ENCODE measurements around the gene VGLL4. TPM values are rescaled to one million over a fixed set of nuclear protein-coding genes. Genes with fewer than 3 reads are reported as not detected.

VGLL4 gene
- total RNA-seq, 1 experiment from 2014 or later: 46.3 TPM

DNA sequence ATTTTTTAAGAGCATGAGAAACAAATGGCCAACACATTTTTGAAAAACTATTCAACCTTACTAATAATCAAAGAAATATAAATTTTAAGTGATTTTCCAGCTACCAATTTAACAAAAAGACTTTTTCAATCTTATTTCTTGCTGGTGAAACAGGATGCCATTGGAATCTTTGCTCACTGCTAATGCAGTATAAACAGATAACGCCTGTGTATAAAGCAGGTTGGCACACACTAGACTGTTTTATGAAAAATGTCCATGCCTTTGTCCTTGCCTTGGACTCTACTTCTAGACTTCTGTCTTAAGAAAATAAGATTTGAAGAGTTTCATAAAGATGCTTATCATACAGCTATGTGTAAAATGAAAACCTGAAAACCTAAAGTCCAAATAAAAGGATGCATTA lies 5.0 kb upstream of the VGLL4 start:
- H3K27me3 ChIP-seq (ENCODE audit: low read length): no peaks in the 10 kb centered on the region
- H3F3A ChIP-seq (ENCODE audit: low read length, unreplicated experiment): no peaks in the 10 kb centered on the region
- CTCF ChIA-PET: no interaction called here
- POLR2A ChIA-PET (ENCODE audit: unreplicated experiment): no interaction called here
- no peaks in the 10 kb centered on the region for H3K9me2 ChIP-seq (replicated peaks; ENCODE audit: low read length)
- H4K20me1 ChIP-seq (ENCODE audit: low read length): no peaks in the 10 kb centered on the region
- no peak overlapping the region for H3K27ac ChIP-seq (ENCODE audit: low read length)
- ATAC-seq (no peak), DNase-seq (no peak)
- no peaks in the 10 kb centered on the region for H3K9me3 ChIP-seq (ENCODE audit: low read length)
- no peak overlapping the region for H3K4me2 ChIP-seq (ENCODE audit: low read length)
- H3K9ac ChIP-seq (ENCODE audit: low read length): no peak overlapping the region
- TF ChIP-seq, protein P1, sequence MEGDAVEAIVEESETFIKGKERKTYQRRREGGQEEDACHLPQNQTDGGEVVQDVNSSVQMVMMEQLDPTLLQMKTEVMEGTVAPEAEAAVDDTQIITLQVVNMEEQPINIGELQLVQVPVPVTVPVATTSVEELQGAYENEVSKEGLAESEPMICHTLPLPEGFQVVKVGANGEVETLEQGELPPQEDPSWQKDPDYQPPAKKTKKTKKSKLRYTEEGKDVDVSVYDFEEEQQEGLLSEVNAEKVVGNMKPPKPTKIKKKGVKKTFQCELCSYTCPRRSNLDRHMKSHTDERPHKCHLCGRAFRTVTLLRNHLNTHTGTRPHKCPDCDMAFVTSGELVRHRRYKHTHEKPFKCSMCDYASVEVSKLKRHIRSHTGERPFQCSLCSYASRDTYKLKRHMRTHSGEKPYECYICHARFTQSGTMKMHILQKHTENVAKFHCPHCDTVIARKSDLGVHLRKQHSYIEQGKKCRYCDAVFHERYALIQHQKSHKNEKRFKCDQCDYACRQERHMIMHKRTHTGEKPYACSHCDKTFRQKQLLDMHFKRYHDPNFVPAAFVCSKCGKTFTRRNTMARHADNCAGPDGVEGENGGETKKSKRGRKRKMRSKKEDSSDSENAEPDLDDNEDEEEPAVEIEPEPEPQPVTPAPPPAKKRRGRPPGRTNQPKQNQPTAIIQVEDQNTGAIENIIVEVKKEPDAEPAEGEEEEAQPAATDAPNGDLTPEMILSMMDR (conservative IDR thresholded peaks at IDR 0.05; ENCODE audit: low read depth, low read length): no peak
- TF ChIP-seq EZH2 (IDR thresholded peaks at IDR 0.05; ENCODE audit: low read length, unreplicated experiment) (no peak), EZH2phosphoT487 (IDR thresholded peaks at IDR 0.05; ENCODE audit: borderline replicate concordance, low read length) (no peak)
- intact Hi-C loops (cut with micrococcal nuclease): no loop called here
- H2AFZ ChIP-seq (ENCODE audit: low read length): no peak overlapping the region
- no peaks in the 10 kb centered on the region; the same call in 1 of the 2 replicates for H3K4me1 ChIP-seq (ENCODE audit: insufficient read depth, low read length)
- peaks cover 9% of the 10 kb centered on the region for H3K79me2 ChIP-seq (ENCODE audit: low read length)
- H3K4me3 ChIP-seq (ENCODE audit: low read length): no peak overlapping the region
- BruUV-seq (replicated peaks): no TSS peak
- H3K36me3 ChIP-seq (ENCODE audit: low read depth, low read length): no peaks in the 10 kb centered on the region

DNA sequence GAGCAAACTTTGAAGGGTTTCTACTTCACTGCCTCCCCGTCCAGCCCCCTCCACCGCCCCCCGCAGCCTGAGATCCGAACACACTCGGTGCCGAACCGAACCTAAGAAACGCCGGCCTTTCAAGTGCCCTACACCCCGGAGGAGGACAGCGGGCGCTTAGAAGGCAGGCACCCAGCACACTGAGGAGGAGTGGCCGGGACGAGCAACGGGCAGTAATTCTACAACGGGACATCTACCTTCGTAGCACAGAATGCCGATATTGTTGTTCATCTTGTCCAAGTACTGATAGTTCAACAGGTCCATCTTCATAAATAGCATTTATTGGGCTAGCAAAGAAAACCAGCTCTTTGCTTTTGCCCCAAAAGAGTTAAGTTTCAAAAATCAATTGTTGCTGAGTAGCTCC lies 513 bp downstream of the VGLL4 start:
- TSS peak; percentile 69 for BruUV-seq (replicated peaks)
- no peak for TF ChIP-seq EZH2 (IDR thresholded peaks at IDR 0.05; ENCODE audit: low read length, unreplicated experiment)
- no peaks in the 10 kb centered on the region for H3K36me3 ChIP-seq (ENCODE audit: low read depth, low read length)
- H3K4me2 ChIP-seq (ENCODE audit: low read length): peak overlapping the region; percentile 96
- no peaks in the 10 kb centered on the region for H3K9me2 ChIP-seq (replicated peaks; ENCODE audit: low read length)
- intact Hi-C loops (cut with micrococcal nuclease): loop anchor here (2.0 to 5.0 kb wide), 2 partner anchors 74 to 121 kb away; no protein-coding TSS in a partner anchor
- peak overlapping the region; percentile 78 for H3K9ac ChIP-seq (ENCODE audit: low read length)
- no peaks in the 10 kb centered on the region for H3K27me3 ChIP-seq (ENCODE audit: low read length)
- peaks cover 12% of the 10 kb centered on the region; the same call in 1 of the 2 replicates for H3K4me1 ChIP-seq (ENCODE audit: insufficient read depth, low read length)
- H3K9me3 ChIP-seq (ENCODE audit: low read length): no peaks in the 10 kb centered on the region
- H3K4me3 ChIP-seq (ENCODE audit: low read length): peak overlapping the region; percentile 84
- H3K79me2 ChIP-seq (ENCODE audit: low read length): peaks cover 55% of the 10 kb centered on the region
- peak; percentile 44 for DNase-seq
- H3F3A ChIP-seq (ENCODE audit: low read length, unreplicated experiment): no peaks in the 10 kb centered on the region
- CTCF ChIA-PET: no interaction called here
- peaks cover 6% of the 10 kb centered on the region; the same call in 1 of the 2 replicates for H4K20me1 ChIP-seq (ENCODE audit: low read length)
- H2AFZ ChIP-seq (ENCODE audit: low read length): peak overlapping the region; percentile 73
- ATAC-seq: peak; percentile 51
- POLR2A ChIA-PET (ENCODE audit: unreplicated experiment): interaction anchor here (0.5 to 1.8 kb wide), 5 partner anchors 43 to 1186 kb away, joined by 3 to 12 read pairs (median 5); no protein-coding TSS in a partner anchor
- peak overlapping the region; percentile 74 for H3K27ac ChIP-seq (ENCODE audit: low read length)

DNA sequence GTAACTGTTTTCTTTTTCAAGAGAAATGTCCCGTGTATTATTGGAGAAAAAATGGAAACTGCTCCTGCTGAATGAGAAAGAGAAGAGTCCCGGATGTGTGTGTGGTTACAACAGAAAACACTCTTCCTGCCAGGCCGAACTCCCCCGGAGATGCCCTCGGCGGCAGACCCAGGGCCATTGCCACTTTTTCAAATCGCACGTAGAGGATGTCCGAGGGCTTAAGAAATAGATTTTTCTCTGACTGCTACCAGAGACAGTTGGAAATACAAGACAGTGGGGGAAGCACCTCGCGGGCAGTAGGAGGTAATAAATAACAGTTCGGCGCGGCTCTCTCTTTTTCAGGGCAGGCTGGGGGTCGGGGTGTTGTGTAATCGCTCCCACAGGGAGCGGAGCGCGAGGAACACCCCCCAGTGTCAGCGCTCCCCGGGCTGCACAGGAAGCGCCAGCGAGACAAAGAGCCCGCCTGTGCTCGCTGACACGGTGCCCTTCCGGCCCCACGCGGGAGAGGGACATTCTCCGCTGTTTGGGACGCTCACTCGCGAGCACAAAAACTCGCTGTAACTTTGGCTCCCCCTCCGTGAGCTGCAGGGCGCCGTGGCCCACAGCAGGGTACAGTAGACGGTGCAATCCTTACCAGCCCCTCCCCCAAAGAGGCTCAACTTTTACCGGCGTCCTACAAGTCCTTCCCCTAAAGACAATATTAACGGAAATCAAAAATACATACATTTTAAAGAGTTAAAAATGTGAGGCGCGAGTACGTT lies 1.1 kb downstream of the VGLL4 start:
- Histone ChIP-seq H3F3A (ENCODE audit: low read length, unreplicated experiment) (no peaks in the 10 kb centered on the region), H3K36me3 (ENCODE audit: low read depth, low read length) (no peaks in the 10 kb centered on the region), H3K79me2 (ENCODE audit: low read length) (peaks cover 61% of the 10 kb centered on the region), H3K4me3 (ENCODE audit: low read length) (peak overlapping the region; percentile 84), H3K9me3 (ENCODE audit: low read length) (no peaks in the 10 kb centered on the region), H3K27me3 (ENCODE audit: low read length) (no peaks in the 10 kb centered on the region), H3K9me2 (replicated peaks; ENCODE audit: low read length) (no peaks in the 10 kb centered on the region), H2AFZ (ENCODE audit: low read length) (peak overlapping the region; percentile 73), H3K4me1 (ENCODE audit: insufficient read depth, low read length) (peaks cover 17% of the 10 kb centered on the region; the same call in 1 of the 2 replicates), H3K4me2 (ENCODE audit: low read length) (peak overlapping the region; percentile 96), H4K20me1 (ENCODE audit: low read length) (peaks cover 9% of the 10 kb centered on the region; the same call in 1 of the 2 replicates), H3K27ac (ENCODE audit: low read length) (peak overlapping the region; percentile 74), H3K9ac (ENCODE audit: low read length) (peak overlapping the region; percentile 78)
- intact Hi-C loops (cut with micrococcal nuclease): loop anchor here (1.0 to 5.0 kb wide), 3 partner anchors 42 to 120 kb away; no protein-coding TSS in a partner anchor
- ATAC-seq: peak; percentile 61
- TSS peak; percentile 81 for BruUV-seq (replicated peaks)
- DNase-seq: peak; percentile 73
- TF ChIP-seq, protein P1 (conservative IDR thresholded peaks at IDR 0.05; ENCODE audit: low read depth, low read length): no peak
- ChIA-PET CTCF (interaction anchor here (0.5 kb wide), 1 partner anchor 42 kb away, joined by 3 read pairs; no protein-coding TSS in a partner anchor), POLR2A (ENCODE audit: unreplicated experiment) (interaction anchor here (0.7 to 1.8 kb wide), 2 partner anchors 74 to 307 kb away, joined by 5 to 12 read pairs; no protein-coding TSS in a partner anchor)

Measured in PC-3 (cell line).